ENCODE measurements around the gene NRAP.

DNA sequence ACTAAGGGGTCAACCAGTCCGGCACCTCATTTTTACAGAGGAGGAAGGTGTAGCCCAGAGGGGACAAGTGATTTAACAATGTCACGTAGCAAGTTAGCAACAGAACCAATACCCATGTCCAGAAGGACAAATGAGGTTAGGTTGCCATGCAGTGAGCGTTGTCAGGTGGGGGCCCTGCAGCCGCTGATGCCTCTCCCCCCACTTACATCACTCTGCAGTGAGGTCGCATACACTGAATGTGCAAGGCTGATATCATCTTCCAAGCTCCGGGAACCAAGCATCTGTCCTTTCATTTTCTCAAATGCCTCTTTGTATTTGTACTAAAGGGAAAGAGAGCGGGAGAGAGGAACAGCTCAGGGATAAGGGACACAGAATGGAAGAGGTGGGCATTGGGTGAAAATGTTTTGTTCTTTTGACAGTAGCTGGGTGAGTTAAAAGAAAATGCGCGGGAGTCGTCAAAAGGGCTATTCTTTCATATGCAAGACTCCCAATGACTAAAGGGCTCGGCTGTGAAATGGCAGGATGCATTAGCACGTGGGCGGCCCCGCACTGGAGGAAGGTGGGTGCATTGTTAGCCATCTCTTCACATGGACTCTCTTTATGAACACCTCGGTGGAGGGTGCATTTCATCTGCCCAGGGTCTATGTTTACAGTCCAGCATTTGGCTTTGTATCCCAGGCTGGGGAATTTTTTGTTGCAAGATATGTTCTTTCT is 49.7 kb downstream of the NRAP start:
- TF ChIP-seq POLR2AphosphoS5 (IDR thresholded peaks at IDR 0.05; ENCODE audit: low read depth) (no peak), EZH2phosphoT487 (IDR thresholded peaks at IDR 0.05; ENCODE audit: unreplicated experiment) (no peak), EZH2 (IDR thresholded peaks at IDR 0.05; ENCODE audit: low read depth, unreplicated experiment) (no peak), NANOG (IDR thresholded peaks at IDR 0.05; ENCODE audit: borderline replicate concordance) (no peak), JUNB (IDR thresholded peaks at IDR 0.05; ENCODE audit: unreplicated experiment) (no peak), CREB1 (CRISPR knock-in tag; IDR thresholded peaks at IDR 0.05; ENCODE audit: low read depth) (no peak), ZNF114 (CRISPR knock-in tag; IDR thresholded peaks at IDR 0.05) (no peak)
- TF ChIP-seq, protein P1, sequence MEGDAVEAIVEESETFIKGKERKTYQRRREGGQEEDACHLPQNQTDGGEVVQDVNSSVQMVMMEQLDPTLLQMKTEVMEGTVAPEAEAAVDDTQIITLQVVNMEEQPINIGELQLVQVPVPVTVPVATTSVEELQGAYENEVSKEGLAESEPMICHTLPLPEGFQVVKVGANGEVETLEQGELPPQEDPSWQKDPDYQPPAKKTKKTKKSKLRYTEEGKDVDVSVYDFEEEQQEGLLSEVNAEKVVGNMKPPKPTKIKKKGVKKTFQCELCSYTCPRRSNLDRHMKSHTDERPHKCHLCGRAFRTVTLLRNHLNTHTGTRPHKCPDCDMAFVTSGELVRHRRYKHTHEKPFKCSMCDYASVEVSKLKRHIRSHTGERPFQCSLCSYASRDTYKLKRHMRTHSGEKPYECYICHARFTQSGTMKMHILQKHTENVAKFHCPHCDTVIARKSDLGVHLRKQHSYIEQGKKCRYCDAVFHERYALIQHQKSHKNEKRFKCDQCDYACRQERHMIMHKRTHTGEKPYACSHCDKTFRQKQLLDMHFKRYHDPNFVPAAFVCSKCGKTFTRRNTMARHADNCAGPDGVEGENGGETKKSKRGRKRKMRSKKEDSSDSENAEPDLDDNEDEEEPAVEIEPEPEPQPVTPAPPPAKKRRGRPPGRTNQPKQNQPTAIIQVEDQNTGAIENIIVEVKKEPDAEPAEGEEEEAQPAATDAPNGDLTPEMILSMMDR (conservative IDR thresholded peaks at IDR 0.05; ENCODE audit: low read depth in 2 of 2), result no peak
- TF ChIP-seq, protein P2, sequence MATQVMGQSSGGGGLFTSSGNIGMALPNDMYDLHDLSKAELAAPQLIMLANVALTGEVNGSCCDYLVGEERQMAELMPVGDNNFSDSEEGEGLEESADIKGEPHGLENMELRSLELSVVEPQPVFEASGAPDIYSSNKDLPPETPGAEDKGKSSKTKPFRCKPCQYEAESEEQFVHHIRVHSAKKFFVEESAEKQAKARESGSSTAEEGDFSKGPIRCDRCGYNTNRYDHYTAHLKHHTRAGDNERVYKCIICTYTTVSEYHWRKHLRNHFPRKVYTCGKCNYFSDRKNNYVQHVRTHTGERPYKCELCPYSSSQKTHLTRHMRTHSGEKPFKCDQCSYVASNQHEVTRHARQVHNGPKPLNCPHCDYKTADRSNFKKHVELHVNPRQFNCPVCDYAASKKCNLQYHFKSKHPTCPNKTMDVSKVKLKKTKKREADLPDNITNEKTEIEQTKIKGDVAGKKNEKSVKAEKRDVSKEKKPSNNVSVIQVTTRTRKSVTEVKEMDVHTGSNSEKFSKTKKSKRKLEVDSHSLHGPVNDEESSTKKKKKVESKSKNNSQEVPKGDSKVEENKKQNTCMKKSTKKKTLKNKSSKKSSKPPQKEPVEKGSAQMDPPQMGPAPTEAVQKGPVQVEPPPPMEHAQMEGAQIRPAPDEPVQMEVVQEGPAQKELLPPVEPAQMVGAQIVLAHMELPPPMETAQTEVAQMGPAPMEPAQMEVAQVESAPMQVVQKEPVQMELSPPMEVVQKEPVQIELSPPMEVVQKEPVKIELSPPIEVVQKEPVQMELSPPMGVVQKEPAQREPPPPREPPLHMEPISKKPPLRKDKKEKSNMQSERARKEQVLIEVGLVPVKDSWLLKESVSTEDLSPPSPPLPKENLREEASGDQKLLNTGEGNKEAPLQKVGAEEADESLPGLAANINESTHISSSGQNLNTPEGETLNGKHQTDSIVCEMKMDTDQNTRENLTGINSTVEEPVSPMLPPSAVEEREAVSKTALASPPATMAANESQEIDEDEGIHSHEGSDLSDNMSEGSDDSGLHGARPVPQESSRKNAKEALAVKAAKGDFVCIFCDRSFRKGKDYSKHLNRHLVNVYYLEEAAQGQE (IDR thresholded peaks at IDR 0.05; ENCODE audit: unreplicated experiment), result no peak
- TF ChIP-seq, protein P3, sequence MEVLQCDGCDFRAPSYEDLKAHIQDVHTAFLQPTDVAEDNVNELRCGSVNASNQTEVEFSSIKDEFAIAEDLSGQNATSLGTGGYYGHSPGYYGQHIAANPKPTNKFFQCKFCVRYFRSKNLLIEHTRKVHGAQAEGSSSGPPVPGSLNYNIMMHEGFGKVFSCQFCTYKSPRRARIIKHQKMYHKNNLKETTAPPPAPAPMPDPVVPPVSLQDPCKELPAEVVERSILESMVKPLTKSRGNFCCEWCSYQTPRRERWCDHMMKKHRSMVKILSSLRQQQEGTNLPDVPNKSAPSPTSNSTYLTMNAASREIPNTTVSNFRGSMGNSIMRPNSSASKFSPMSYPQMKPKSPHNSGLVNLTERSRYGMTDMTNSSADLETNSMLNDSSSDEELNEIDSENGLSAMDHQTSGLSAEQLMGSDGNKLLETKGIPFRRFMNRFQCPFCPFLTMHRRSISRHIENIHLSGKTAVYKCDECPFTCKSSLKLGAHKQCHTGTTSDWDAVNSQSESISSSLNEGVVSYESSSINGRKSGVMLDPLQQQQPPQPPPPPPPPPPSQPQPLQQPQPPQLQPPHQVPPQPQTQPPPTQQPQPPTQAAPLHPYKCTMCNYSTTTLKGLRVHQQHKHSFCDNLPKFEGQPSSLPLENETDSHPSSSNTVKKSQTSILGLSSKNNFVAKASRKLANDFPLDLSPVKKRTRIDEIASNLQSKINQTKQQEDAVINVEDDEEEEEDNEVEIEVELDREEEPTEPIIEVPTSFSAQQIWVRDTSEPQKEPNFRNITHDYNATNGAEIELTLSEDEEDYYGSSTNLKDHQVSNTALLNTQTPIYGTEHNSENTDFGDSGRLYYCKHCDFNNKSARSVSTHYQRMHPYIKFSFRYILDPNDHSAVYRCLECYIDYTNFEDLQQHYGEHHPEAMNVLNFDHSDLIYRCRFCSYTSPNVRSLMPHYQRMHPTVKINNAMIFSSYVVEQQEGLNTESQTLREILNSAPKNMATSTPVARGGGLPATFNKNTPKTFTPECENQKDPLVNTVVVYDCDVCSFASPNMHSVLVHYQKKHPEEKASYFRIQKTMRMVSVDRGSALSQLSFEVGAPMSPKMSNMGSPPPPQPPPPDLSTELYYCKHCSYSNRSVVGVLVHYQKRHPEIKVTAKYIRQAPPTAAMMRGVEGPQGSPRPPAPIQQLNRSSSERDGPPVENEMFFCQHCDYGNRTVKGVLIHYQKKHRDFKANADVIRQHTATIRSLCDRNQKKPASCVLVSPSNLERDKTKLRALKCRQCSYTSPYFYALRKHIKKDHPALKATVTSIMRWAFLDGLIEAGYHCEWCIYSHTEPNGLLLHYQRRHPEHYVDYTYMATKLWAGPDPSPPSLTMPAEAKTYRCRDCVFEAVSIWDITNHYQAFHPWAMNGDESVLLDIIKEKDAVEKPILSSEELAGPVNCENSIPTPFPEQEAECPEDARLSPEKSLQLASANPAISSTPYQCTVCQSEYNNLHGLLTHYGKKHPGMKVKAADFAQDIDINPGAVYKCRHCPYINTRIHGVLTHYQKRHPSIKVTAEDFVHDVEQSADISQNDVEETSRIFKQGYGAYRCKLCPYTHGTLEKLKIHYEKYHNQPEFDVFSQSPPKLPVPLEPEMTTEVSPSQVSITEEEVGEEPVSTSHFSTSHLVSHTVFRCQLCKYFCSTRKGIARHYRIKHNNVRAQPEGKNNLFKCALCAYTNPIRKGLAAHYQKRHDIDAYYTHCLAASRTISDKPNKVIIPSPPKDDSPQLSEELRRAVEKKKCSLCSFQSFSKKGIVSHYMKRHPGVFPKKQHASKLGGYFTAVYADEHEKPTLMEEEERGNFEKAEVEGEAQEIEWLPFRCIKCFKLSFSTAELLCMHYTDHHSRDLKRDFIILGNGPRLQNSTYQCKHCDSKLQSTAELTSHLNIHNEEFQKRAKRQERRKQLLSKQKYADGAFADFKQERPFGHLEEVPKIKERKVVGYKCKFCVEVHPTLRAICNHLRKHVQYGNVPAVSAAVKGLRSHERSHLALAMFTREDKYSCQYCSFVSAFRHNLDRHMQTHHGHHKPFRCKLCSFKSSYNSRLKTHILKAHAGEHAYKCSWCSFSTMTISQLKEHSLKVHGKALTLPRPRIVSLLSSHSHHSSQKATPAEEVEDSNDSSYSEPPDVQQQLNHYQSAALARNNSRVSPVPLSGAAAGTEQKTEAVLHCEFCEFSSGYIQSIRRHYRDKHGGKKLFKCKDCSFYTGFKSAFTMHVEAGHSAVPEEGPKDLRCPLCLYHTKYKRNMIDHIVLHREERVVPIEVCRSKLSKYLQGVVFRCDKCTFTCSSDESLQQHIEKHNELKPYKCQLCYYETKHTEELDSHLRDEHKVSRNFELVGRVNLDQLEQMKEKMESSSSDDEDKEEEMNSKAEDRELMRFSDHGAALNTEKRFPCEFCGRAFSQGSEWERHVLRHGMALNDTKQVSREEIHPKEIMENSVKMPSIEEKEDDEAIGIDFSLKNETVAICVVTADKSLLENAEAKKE (CRISPR knock-in tag; IDR thresholded peaks at IDR 0.05), result no peak
- TF ChIP-seq, protein P4, sequence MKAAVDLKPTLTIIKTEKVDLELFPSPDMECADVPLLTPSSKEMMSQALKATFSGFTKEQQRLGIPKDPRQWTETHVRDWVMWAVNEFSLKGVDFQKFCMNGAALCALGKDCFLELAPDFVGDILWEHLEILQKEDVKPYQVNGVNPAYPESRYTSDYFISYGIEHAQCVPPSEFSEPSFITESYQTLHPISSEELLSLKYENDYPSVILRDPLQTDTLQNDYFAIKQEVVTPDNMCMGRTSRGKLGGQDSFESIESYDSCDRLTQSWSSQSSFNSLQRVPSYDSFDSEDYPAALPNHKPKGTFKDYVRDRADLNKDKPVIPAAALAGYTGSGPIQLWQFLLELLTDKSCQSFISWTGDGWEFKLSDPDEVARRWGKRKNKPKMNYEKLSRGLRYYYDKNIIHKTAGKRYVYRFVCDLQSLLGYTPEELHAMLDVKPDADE (IDR thresholded peaks at IDR 0.05), result no peak

Data from GM23338 (cell line).